GM19395 (cell line): Measurements from ENCODE around the gene PIK3CA.
"Not testable (repeated sequence)": the region's sequence is repeated elsewhere in the genome, so short reads cannot be mapped to it uniquely, and the experiment has no call there.

Source experiments
- ATAC-seq: cut with Tn5 transposase; IDR thresholded peaks from one replicate; pipeline ENCODE4 v1.9.1; 2021; ENCODE audit warnings: mild to moderate bottlenecking, moderate library complexity; ENCODE audit not compliant: unreplicated experiment

Gene PIK3CA

GRCh38 chr3:179147873-179148615 is at the start of gene PIK3CA:
Gene PIK3CA (plus strand): TSS chr3:179148357. CDS start chr3:179198826, 50,469 bp downstream.
- ATAC-seq, result peak; percentile 81

GRCh38 chr3:179098388-179099077 is 49.6 kb upstream of the PIK3CA start:
- no peak for ATAC-seq

- no peak for ATAC-seq
These were observed 47.5 kb upstream of the PIK3CA start for GRCh38 chr3:179100652-179101051.

- ATAC-seq, result no peak
These were observed 42.3 kb upstream of the PIK3CA start for GRCh38 chr3:179105881-179106280.

- no peak for ATAC-seq
These were observed 40.5 kb upstream of the PIK3CA start for GRCh38 chr3:179107617-179108016.

- ATAC-seq, result no peak
These were observed 40.1 kb upstream of the PIK3CA start for GRCh38 chr3:179108086-179108485.

- no peak for ATAC-seq
These were observed 34.3 kb upstream of the PIK3CA start for GRCh38 chr3:179113903-179114302.

GRCh38 chr3:179115444-179115843 is 32.7 kb upstream of the PIK3CA start:
- not testable (repeated sequence) for ATAC-seq

- ATAC-seq, result no peak
These were observed 31.3 kb upstream of the PIK3CA start for GRCh38 chr3:179116816-179117215.

GRCh38 chr3:179132191-179132890 is 15.8 kb upstream of the PIK3CA start:
- ATAC-seq, result not testable (repeated sequence)

- ATAC-seq, result peak; percentile 62
These were observed 14.6 kb upstream of the PIK3CA start for GRCh38 chr3:179133575-179133974.

- ATAC-seq, result no peak
These were observed 12.0 kb upstream of the PIK3CA start for GRCh38 chr3:179136195-179136594.

GRCh38 chr3:179141890-179142289 is 6.3 kb upstream of the PIK3CA start:
- ATAC-seq, result no peak

GRCh38 chr3:179146911-179147513 is 1.1 kb upstream of the PIK3CA start:
- ATAC-seq, result peak; percentile 32

GRCh38 chr3:179147514-179147872 is 664 bp upstream of the PIK3CA start:
- ATAC-seq, result peak; percentile 41

- ATAC-seq, result peak; percentile 37
These were observed 654 bp downstream of the PIK3CA start for GRCh38 chr3:179148616-179149405.

GRCh38 chr3:179149406-179149867 is 1.3 kb downstream of the PIK3CA start:
- peak; percentile 26 for ATAC-seq

- ATAC-seq, result no peak
These were observed 1.8 kb downstream of the PIK3CA start for GRCh38 chr3:179149951-179150350.

GRCh38 chr3:179150610-179151009 is 2.5 kb downstream of the PIK3CA start:
- no peak for ATAC-seq

GRCh38 chr3:179151474-179151873 is 3.3 kb downstream of the PIK3CA start:
- no peak for ATAC-seq
